GM23248 (cell line): Measurements from ENCODE around the gene KRTAP17-1. TPM values are rescaled to one million over a fixed set of nuclear protein-coding genes. Genes with fewer than 3 reads are reported as not detected.

Experiments used
- DNase-seq: peaks from one replicate; pipeline ENCODE4 v3.0.0-alpha.2; 2015
- H2AFZ ChIP-seq: fragments of 200-600 bp; sonication (generic); 2 replicates; pipeline ENCODE4 v1.6.1; 2016; ENCODE audit warnings: antibody characterized with exemption
- H3F3A ChIP-seq: fragments of 200-600 bp; sonication (generic); 2 replicates; pipeline ENCODE4 v1.6.1; 2016; ENCODE audit warnings: mild to moderate bottlenecking, antibody characterized with exemption, mixed run types; ENCODE audit not compliant: insufficient read depth
- H3K27ac ChIP-seq: fragments of 200-600 bp; sonication (generic); 2 replicates; pipeline ENCODE4 v1.5.1; 2016; ENCODE audit warnings: mild to moderate bottlenecking
- H3K27me3 ChIP-seq: fragments of 200-600 bp; sonication (generic); replicated peaks from 2 replicates; pipeline ENCODE4 v1.6.1; 2016; ENCODE audit warnings: mild to moderate bottlenecking; ENCODE audit not compliant: insufficient read depth
- H3K36me3 ChIP-seq: fragments of 200-600 bp; sonication (generic); 2 replicates; pipeline ENCODE4 v1.6.1; 2016; ENCODE audit warnings: low read depth, mild to moderate bottlenecking
- H3K4me1 ChIP-seq: fragments of 200-600 bp; sonication (generic); 2 replicates; pipeline ENCODE4 v1.6.1; 2016; ENCODE audit warnings: mild to moderate bottlenecking; ENCODE audit not compliant: insufficient read depth
- H3K4me2 ChIP-seq: fragments of 200-600 bp; sonication (generic); one replicate; pipeline ENCODE4 v1.6.1; 2016; ENCODE audit warnings: mild to moderate bottlenecking; ENCODE audit not compliant: unreplicated experiment
- H3K4me3 ChIP-seq: fragments of 200-600 bp; sonication (generic); 2 replicates; pipeline ENCODE4 v1.5.1; 2016; ENCODE audit warnings: mild to moderate bottlenecking
- H3K79me2 ChIP-seq: fragments of 200-600 bp; sonication (generic); 2 replicates; pipeline ENCODE4 v1.6.1; 2016; ENCODE audit warnings: mild to moderate bottlenecking; ENCODE audit not compliant: insufficient read depth
- H3K9ac ChIP-seq: fragments of 200-600 bp; sonication (generic); 2 replicates; pipeline ENCODE4 v1.6.1; 2016; ENCODE audit warnings: mild to moderate bottlenecking
- H3K9me2 ChIP-seq: fragments of 200-600 bp; sonication (generic); 2 replicates; pipeline ENCODE4 v1.6.1; 2016; ENCODE audit warnings: mixed run types, mild to moderate bottlenecking, moderate library complexity; ENCODE audit not compliant: insufficient read depth
- H3K9me3 ChIP-seq: fragments of 200-600 bp; sonication (generic); one replicate; pipeline ENCODE4 v1.6.1; 2017; ENCODE audit warnings: low read depth
- H4K20me1 ChIP-seq: fragments of 200-600 bp; sonication (generic); 2 replicates; pipeline ENCODE4 v1.6.0; 2016; ENCODE audit not compliant: insufficient read depth
- EZH2 ChIP-seq: fragments of 200-600 bp; sonication (generic); IDR thresholded peaks from 2 replicates; pipeline ENCODE4 v1.6.1; 2018; ENCODE audit warnings: antibody characterized with exemption, mild to moderate bottlenecking; ENCODE audit not compliant: insufficient read depth, poor library complexity, severe bottlenecking
- EZH2phosphoT487 ChIP-seq: fragments of 200-600 bp; sonication (generic); IDR thresholded peaks from 2 replicates; pipeline ENCODE4 v1.6.1; 2018; ENCODE audit warnings: antibody characterized with exemption, moderate library complexity, mild to moderate bottlenecking, low read depth; ENCODE audit not compliant: insufficient read depth
- WGBS, 2 experiments: methylation state at CpG; one replicate each; pipeline ENCODE4 v1.1.6; 2015 to 2017; ENCODE audit warnings: low lambda C conversion rate in 2 of 2, low coverage in 1 of 2; ENCODE audit errors: missing lambda C conversion rate in 2 of 2; 5-methylcytosine and 5-hydroxymethylcytosine counted together
- in situ Hi-C: fragments of 300-500 bp; cut with MboI; formaldehyde crosslinking; loops from 2 replicates; pipeline ENCODE4 v1.15.0; 2020
- polyA plus RNA-seq: library from polyadenylated mRNA; unstranded; fragments of >200 nt; fragmentation: Nextera tagmentation; extraction: Ambion mirVana; gene quantifications from 2 replicates; pipeline ENCODE4 v1.2.1, GENCODE V29; 2016
- total RNA-seq: library from RNA; depleted of rRNA; stranded (reverse); fragments of >200 nt; shearing (Covaris generic); gene quantifications from 2 replicates; pipeline ENCODE4 v1.2.3, GENCODE V29; 2014

The KRTAP17-1 gene
- total and polyA plus RNA-seq, 2 experiments from 2014 or later = not detected

DNA sequence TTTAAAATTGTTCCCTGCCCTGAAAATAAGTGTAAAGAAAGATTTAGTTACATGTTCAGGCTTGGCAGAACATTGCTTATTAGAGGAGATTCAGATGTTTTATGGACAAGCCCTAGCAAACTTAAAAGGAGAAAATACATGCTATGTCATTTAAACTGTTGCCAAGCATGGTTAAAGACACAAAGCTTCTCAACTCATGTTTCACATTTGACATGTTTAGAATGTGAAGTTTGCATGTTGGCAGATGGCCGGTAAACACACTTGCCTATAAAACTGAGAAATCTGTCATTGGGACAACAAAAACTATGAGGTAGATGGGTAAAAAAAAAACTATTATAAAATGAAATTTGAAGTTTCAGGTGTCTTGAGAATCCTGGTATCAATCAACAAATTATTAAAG lies 18.7 kb downstream of the KRTAP17-1 start:
- Histone ChIP-seq H3K4me1 (no peaks in the 10 kb centered on the region), H2AFZ (no peak overlapping the region), H3K9me2 (no peaks in the 10 kb centered on the region), H3K4me3 (no peak overlapping the region), H3K4me2 (no peak overlapping the region), H3F3A (no peaks in the 10 kb centered on the region), H3K36me3 (no peaks in the 10 kb centered on the region), H3K9ac (no peak overlapping the region), H3K27ac (no peak overlapping the region), H3K79me2 (no peaks in the 10 kb centered on the region), H3K27me3 (no peaks in the 10 kb centered on the region), H3K9me3 (no peaks in the 10 kb centered on the region), H4K20me1 (no peaks in the 10 kb centered on the region)
- 50 to 52% methylated on average over 1 of the region's 1 CpG for WGBS, 2 experiments
- DNase-seq = no peak
- TF ChIP-seq EZH2phosphoT487 (no peak), EZH2 (no peak)
- in situ Hi-C loops = no loop called here

GRCh38 chr17:41294016-41294415 lies 21.5 kb downstream of the KRTAP17-1 start:
- no peak overlapping the region for H3K4me2 ChIP-seq
- DNase-seq = no peak

DNA sequence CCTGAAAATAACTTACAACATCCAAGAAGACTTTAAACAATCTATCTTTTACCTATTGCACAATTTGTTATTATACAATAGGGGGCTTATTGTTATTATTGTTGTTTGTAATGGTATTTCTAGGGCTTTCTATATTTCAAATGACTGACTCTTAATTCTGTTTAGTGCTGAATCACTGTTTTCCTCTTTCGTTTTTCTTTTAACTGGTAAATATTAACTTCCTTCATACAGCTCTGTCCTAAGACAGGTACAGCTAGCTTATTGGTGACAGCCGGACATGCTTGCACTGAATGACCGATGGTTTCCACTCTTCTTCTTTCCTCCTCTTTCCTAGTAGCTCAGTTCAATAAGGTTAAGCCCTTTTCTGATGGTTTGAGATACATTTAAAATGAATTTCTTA lies 28.5 kb downstream of the KRTAP17-1 start:
- H4K20me1 ChIP-seq = no peaks in the 10 kb centered on the region
- no peak for TF ChIP-seq EZH2
- TF ChIP-seq EZH2phosphoT487 = no peak
- no peak overlapping the region for H3K4me2 ChIP-seq
- H3K79me2 ChIP-seq = no peaks in the 10 kb centered on the region
- no peak overlapping the region for H3K27ac ChIP-seq
- H3K9me2 ChIP-seq = no peaks in the 10 kb centered on the region
- H3K4me3 ChIP-seq = no peak overlapping the region
- H3F3A ChIP-seq = peaks cover 9% of the 10 kb centered on the region; the same call in 1 of the 2 replicates
- no peak for DNase-seq
- H3K4me1 ChIP-seq = peaks cover 18% of the 10 kb centered on the region
- in situ Hi-C loops = no loop called here
- H3K36me3 ChIP-seq = no peaks in the 10 kb centered on the region
- WGBS, 2 experiments = 83 to 91% methylated on average over 3 of the region's 3 CpGs
- no peaks in the 10 kb centered on the region for H3K9me3 ChIP-seq
- H2AFZ ChIP-seq = no peak overlapping the region
- H3K9ac ChIP-seq = no peak overlapping the region
- H3K27me3 ChIP-seq = no peaks in the 10 kb centered on the region

More at GRCh38 chr17:41294016-41294415, 21.5 kb downstream of the KRTAP17-1 start:
- no peaks in the 10 kb centered on the region for H3K27me3 ChIP-seq
- H2AFZ ChIP-seq = no peak overlapping the region
- no peaks in the 10 kb centered on the region for H3K36me3 ChIP-seq
- WGBS, 2 experiments = 18 to 19% methylated on average over 1 of the region's 1 CpG
- no peak overlapping the region for H3K9ac ChIP-seq
- in situ Hi-C loops = no loop called here
- no peaks in the 10 kb centered on the region for H3F3A ChIP-seq
- no peaks in the 10 kb centered on the region for H3K79me2 ChIP-seq
- H3K4me3 ChIP-seq = no peak overlapping the region
- TF ChIP-seq EZH2phosphoT487 = no peak
- no peak for TF ChIP-seq EZH2
- no peaks in the 10 kb centered on the region for H3K9me2 ChIP-seq
- no peaks in the 10 kb centered on the region for H3K9me3 ChIP-seq
- no peaks in the 10 kb centered on the region for H4K20me1 ChIP-seq
- H3K4me1 ChIP-seq = no peaks in the 10 kb centered on the region
- H3K27ac ChIP-seq = no peak overlapping the region

GRCh38 chr17:41284546-41284945 lies 31.0 kb downstream of the KRTAP17-1 start:
- in situ Hi-C loops = no loop called here
- WGBS, 2 experiments = 54 to 58% methylated on average over 2 of the region's 2 CpGs
- Histone ChIP-seq H3K4me2 (no peak overlapping the region), H3K9me2 (no peaks in the 10 kb centered on the region), H3K79me2 (no peaks in the 10 kb centered on the region), H3K36me3 (no peaks in the 10 kb centered on the region), H3K9me3 (no peaks in the 10 kb centered on the region), H2AFZ (no peak overlapping the region), H3F3A (peaks cover 9% of the 10 kb centered on the region; the same call in 1 of the 2 replicates), H3K4me1 (peaks cover 18% of the 10 kb centered on the region), H3K27ac (no peak overlapping the region), H3K4me3 (no peak overlapping the region), H4K20me1 (no peaks in the 10 kb centered on the region), H3K27me3 (no peaks in the 10 kb centered on the region), H3K9ac (no peak overlapping the region)
- TF ChIP-seq EZH2phosphoT487 = no peak
- TF ChIP-seq EZH2 = no peak
- no peak for DNase-seq

DNA sequence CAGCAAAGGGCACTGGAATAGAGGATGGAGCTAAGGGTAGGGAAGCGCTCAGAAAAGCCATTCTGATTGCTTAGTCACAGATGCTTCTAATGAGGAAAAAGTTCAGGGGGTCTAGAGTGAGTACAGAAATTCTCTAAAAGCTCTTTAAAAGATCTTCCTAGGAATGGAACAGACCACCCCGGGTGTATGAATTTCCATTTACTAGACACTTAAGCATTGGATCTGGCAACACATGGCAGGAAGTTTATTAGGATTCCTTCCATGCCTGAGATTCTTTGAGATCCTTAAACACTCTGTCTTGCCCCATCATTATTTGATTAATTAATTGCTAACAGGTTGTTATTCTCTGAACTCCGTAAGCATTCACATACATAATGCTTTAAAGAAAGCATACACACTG lies 31.5 kb downstream of the KRTAP17-1 start:
- DNase-seq = peak; percentile 10

More for the DNA sequence above, 31.5 kb downstream of the KRTAP17-1 start:
- Histone ChIP-seq H3K79me2 (no peaks in the 10 kb centered on the region), H3K4me3 (no peak overlapping the region), H3K9ac (no peak overlapping the region), H4K20me1 (no peaks in the 10 kb centered on the region), H3F3A (peaks cover 9% of the 10 kb centered on the region; the same call in 1 of the 2 replicates), H2AFZ (no peak overlapping the region), H3K9me2 (no peaks in the 10 kb centered on the region), H3K27me3 (no peaks in the 10 kb centered on the region), H3K36me3 (no peaks in the 10 kb centered on the region), H3K27ac (no peak overlapping the region), H3K4me1 (peaks cover 18% of the 10 kb centered on the region), H3K9me3 (no peaks in the 10 kb centered on the region), H3K4me2 (peak overlapping the region; percentile 20)
- 7 to 9% methylated on average over 3 of the region's 3 CpGs for WGBS, 2 experiments
- in situ Hi-C loops = no loop called here
- TF ChIP-seq EZH2phosphoT487 (no peak), EZH2 (no peak)
